ENCODE data around the gene IQSEC3.

GRCh38 chr12:175250-175649 lies 108.7 kb downstream of the IQSEC3 start:
- TF ChIP-seq CTCF (IDR thresholded peaks at IDR 0.05 in 2 of 3, conservative IDR thresholded peaks at IDR 0.05 in 1 of 3; ENCODE audit: control insufficient read depth in 2 of 3, extremely low read depth in 1 of 3, insufficient read depth in 1 of 3, low read depth in 3 of 3, low read length in 3 of 3) (no peak), ZNF274 (IDR thresholded peaks at IDR 0.05; ENCODE audit: insufficient read depth, insufficient read length) (no peak), TARDBP (IDR thresholded peaks at IDR 0.05; ENCODE audit: borderline replicate concordance) (no peak), PML (IDR thresholded peaks at IDR 0.05; ENCODE audit: low read length) (no peak), CBX3 (IDR thresholded peaks at IDR 0.05; ENCODE audit: borderline replicate concordance, low read depth) (no peak)
